GM12801 (cell line): ENCODE measurements around the gene CFAP44.

ENCODE experiments used
- TF ChIP-seq, protein P1 (sequence below): IDR thresholded peaks from one replicate; pipeline ENCODE4 v1.5.1; 2011; ENCODE audit warnings: control low read depth; ENCODE audit not compliant: insufficient read length; ENCODE audit errors: extremely low read depth

Gene CFAP44, protein sequence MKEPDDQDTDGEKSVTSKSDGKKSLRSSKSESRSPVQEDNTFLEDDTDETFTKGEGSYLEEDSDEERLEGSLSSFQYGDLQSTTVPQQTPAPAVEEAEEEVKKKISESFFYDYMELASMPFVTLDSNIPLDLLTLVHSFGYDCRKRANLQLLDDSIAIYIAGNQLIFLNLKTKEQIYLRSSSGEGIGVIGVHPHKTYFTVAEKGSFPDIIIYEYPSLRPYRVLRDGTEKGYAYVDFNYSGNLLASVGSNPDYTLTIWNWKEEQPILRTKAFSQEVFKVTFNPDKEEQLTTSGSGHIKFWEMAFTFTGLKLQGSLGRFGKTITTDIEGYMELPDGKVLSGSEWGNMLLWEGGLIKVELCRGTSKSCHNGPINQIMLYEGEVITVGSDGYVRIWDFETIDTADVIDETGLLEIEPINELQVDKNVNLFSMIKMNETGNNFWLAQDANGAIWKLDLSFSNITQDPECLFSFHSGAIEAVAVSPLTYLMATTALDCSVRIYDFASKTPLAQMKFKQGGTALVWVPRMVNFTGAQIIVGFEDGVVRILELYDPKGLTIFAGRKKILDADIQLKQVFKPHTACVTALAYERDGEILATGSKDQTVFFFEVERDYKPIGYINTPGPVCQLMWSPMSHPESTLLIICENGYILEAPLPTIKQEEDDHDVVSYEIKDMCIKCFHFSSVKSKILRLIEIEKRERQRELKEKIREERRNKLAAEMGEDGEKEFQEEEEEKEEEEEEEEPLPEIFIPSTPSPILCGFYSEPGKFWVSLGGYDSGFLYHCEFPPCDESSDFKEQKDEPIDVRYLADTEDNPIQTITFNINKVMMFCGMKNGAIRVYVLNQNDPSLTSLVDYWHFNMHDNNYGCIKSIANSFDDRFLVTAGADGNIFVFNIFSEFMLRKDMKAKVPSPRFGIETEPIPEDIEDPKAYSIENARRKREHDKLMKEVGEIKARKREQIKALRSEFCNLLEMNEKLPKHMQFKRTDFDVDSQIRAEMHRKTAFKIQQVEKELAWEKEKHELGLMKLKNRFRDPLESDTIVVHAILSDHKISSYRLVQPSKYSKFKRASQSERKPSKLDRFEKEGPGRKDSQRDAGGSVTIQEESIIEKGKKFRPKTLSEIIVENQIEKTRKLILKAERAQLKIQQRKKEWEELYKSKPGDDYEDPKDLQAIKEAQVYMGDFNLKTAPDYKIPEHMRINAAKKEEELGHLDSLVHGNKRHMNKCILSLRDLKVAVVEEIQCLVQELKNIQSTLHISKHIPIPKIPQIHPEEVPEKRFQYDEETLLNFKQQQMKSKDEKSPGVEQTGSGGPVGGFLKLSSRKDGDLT (N-terminal part only)

GRCh38 chr3:113441051-113441770 lies at the start of gene CFAP44:
Gene CFAP44 (minus strand): TSS chr3:113441493. CDS start chr3:113433664, 7,829 bp downstream.
- TF ChIP-seq, protein P1, sequence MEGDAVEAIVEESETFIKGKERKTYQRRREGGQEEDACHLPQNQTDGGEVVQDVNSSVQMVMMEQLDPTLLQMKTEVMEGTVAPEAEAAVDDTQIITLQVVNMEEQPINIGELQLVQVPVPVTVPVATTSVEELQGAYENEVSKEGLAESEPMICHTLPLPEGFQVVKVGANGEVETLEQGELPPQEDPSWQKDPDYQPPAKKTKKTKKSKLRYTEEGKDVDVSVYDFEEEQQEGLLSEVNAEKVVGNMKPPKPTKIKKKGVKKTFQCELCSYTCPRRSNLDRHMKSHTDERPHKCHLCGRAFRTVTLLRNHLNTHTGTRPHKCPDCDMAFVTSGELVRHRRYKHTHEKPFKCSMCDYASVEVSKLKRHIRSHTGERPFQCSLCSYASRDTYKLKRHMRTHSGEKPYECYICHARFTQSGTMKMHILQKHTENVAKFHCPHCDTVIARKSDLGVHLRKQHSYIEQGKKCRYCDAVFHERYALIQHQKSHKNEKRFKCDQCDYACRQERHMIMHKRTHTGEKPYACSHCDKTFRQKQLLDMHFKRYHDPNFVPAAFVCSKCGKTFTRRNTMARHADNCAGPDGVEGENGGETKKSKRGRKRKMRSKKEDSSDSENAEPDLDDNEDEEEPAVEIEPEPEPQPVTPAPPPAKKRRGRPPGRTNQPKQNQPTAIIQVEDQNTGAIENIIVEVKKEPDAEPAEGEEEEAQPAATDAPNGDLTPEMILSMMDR, result no peak

- TF ChIP-seq, protein P1, result no peak
Observed at GRCh38 chr3:113485161-113485609, 43.9 kb upstream of the CFAP44 start.

DNA sequence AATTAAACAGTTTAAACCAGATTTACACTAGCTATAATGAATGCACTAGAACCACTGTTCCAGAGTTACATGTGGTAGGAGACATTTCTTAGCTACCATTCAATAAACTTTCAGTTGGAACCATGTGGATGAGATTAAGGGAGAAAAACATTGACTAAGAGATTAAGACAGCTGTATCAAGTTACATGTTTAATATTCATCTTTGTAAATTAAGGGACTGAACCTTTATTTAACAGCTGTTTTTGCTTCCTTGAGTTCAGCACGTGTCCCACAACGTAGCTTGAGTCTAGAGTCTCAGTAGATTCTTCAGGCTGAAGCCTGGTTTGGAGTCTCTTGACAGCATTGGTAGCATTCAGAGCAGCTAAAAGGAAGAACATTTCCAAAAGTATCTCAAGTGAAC lies 27.2 kb upstream of the CFAP44 start:
- TF ChIP-seq, protein P1, result no peak

DNA sequence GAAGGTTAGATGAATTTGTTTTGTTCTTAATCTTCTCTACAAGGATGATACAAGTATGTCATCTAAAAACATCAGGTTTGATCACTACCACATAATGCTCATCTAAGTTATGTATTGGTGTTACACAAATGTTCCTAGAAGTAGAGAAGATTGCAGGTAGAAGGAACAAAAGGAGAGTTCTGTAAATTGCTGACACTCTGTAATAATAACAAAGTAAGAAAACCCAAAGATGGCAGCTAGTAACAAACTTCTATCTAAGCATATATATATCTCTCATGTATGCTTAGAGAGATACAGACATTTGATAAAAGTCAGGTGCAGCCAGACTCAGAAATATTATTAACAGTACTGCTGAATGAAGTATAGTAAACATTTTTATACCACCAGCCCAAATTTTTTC lies 20.2 kb upstream of the CFAP44 start:
- TF ChIP-seq, protein P1, result no peak

DNA sequence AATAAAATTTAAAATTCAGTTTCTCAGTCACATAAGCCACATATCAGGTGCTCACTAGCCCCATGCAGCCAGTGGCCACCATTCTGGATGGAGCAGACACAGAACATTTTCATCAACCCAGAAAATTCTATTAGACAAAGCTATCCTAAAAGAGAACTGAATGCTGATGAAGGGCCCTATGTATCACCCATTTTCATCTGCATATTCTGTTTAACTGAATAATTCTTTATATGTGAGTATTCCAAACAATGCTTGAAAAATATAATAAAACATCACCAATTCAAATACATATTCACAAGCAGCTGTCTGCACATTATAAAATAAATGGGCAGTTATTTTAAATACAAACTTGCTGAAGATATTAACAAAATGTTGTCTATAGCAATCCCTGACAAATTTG lies 14.2 kb upstream of the CFAP44 start:
- TF ChIP-seq, protein P1, result no peak

GRCh38 chr3:113454630-113455029 lies 13.3 kb upstream of the CFAP44 start:
- TF ChIP-seq, protein P1, result no peak
